H9 (cell line): ENCODE measurements around the gene COL17A1. TPM values are rescaled to one million over a fixed set of nuclear protein-coding genes. Genes with fewer than 3 reads are reported as not detected.

Experiments
- DNase-seq: peaks from one replicate; pipeline ENCODE4 v3.0.0-alpha.2; 2017
- H2AFZ ChIP-seq: one replicate; pipeline ENCODE4 v1.6.1; 2013; ENCODE audit warnings: mild to moderate bottlenecking, low read length, control low read depth, moderate library complexity
- H2AK5ac ChIP-seq: 2 replicates; pipeline ENCODE4 v1.6.1; 2013; ENCODE audit warnings: low read length, control low read depth, mixed read lengths; ENCODE audit not compliant: insufficient read length
- H2BK120ac ChIP-seq: one replicate; pipeline ENCODE4 v1.6.1; 2013; ENCODE audit warnings: low read depth, mild to moderate bottlenecking, low read length, control low read depth, inconsistent platforms; ENCODE audit not compliant: poor library complexity, severe bottlenecking
- H2BK12ac ChIP-seq: 2 replicates; pipeline ENCODE4 v1.6.1; 2013; ENCODE audit warnings: low read length, control low read depth, mixed read lengths, low read depth; ENCODE audit not compliant: insufficient read length
- H2BK15ac ChIP-seq: 2 replicates; pipeline ENCODE4 v1.6.1; 2013; ENCODE audit warnings: low read depth, low read length, control low read depth
- H2BK20ac ChIP-seq: one replicate; pipeline ENCODE4 v1.6.1; 2013; ENCODE audit warnings: low read depth, mild to moderate bottlenecking, low read length, control low read depth, inconsistent platforms; ENCODE audit not compliant: poor library complexity, severe bottlenecking
- H2BK5ac ChIP-seq: 2 replicates; pipeline ENCODE4 v1.6.1; 2013; ENCODE audit warnings: low read length, control low read depth, mixed read lengths; ENCODE audit not compliant: insufficient read length
- H3K14ac ChIP-seq: 2 replicates; pipeline ENCODE4 v1.6.1; 2013; ENCODE audit warnings: low read length, control low read depth; ENCODE audit not compliant: insufficient read depth
- H3K18ac ChIP-seq: 2 replicates; pipeline ENCODE4 v1.6.1; 2013; ENCODE audit warnings: low read depth, mild to moderate bottlenecking, mixed read lengths, low read length, control low read depth; ENCODE audit not compliant: insufficient read length
- H3K23ac ChIP-seq: 2 replicates; pipeline ENCODE4 v1.6.1; 2013; ENCODE audit warnings: low read length, control low read depth, mixed read lengths, low read depth; ENCODE audit not compliant: insufficient read length
- H3K23me2 ChIP-seq: 2 replicates; pipeline ENCODE4 v1.6.1; 2013; ENCODE audit warnings: low read depth, mild to moderate bottlenecking, mixed read lengths, low read length, control low read depth; ENCODE audit not compliant: insufficient read length, poor library complexity, severe bottlenecking
- H3K27ac ChIP-seq: 2 replicates; pipeline ENCODE4 v1.5.1; 2013; ENCODE audit warnings: low read length, control low read depth, mixed read lengths, low read depth; ENCODE audit not compliant: insufficient read length
- H3K27me3 ChIP-seq: 2 replicates; pipeline ENCODE4 v1.6.1; 2013; ENCODE audit warnings: low read length, control low read depth, inconsistent platforms; ENCODE audit not compliant: insufficient read depth
- H3K4ac ChIP-seq: 2 replicates; pipeline ENCODE4 v1.6.1; 2013; ENCODE audit warnings: low read depth, mild to moderate bottlenecking, control low read depth, inconsistent platforms, low read length, moderate library complexity
- H3K4me1 ChIP-seq: 2 replicates; pipeline ENCODE4 v1.6.1; 2013; ENCODE audit warnings: low read length, control low read depth, inconsistent platforms; ENCODE audit not compliant: insufficient read depth
- H3K4me2 ChIP-seq: 2 replicates; pipeline ENCODE4 v1.6.1; 2013; ENCODE audit warnings: low read length, control low read depth, mixed read lengths; ENCODE audit not compliant: insufficient read length, insufficient read depth
- H3K56ac ChIP-seq: 2 replicates; pipeline ENCODE4 v1.6.1; 2013; ENCODE audit warnings: low read depth, mild to moderate bottlenecking, mixed read lengths, low read length, control low read depth; ENCODE audit not compliant: insufficient read length
- H3K79me1 ChIP-seq: 2 replicates; pipeline ENCODE4 v1.6.1; 2013; ENCODE audit warnings: low read depth, mild to moderate bottlenecking, moderate library complexity, low read length, control low read depth, inconsistent platforms; ENCODE audit not compliant: insufficient read depth, poor library complexity, severe bottlenecking
- H3K79me2 ChIP-seq: 2 replicates; pipeline ENCODE4 v1.6.1; 2013; ENCODE audit warnings: low read length, control low read depth, inconsistent platforms; ENCODE audit not compliant: insufficient read depth
- H3K9ac ChIP-seq: 2 replicates; pipeline ENCODE4 v1.6.1; 2013; ENCODE audit warnings: low read length, control low read depth, mixed read lengths; ENCODE audit not compliant: insufficient read length; ENCODE audit errors: extremely low read depth
- H3K9me3 ChIP-seq: one replicate; pipeline ENCODE4 v1.6.1; 2013; ENCODE audit warnings: low read depth, low read length, inconsistent platforms; ENCODE audit not compliant: control insufficient read depth
- H3T11ph ChIP-seq: one replicate; pipeline ENCODE4 v1.6.1; 2013; ENCODE audit warnings: mild to moderate bottlenecking, low read length, control low read depth, inconsistent platforms
- H4K20me1 ChIP-seq: one replicate; pipeline ENCODE4 v1.6.1; 2013; ENCODE audit not compliant: control insufficient read depth, insufficient read length, insufficient read depth
- H4K5ac ChIP-seq: 2 replicates; pipeline ENCODE4 v1.6.1; 2013; ENCODE audit warnings: low read depth, mild to moderate bottlenecking, mixed read lengths, low read length, control low read depth; ENCODE audit not compliant: insufficient read length
- H4K8ac ChIP-seq: replicated peaks from 2 replicates; pipeline ENCODE4 v1.6.1; 2013; ENCODE audit warnings: low read length, control low read depth, mixed read lengths, low read depth; ENCODE audit not compliant: insufficient read length
- H4K91ac ChIP-seq: 2 replicates; pipeline ENCODE4 v1.6.1; 2013; ENCODE audit warnings: low read depth, mild to moderate bottlenecking, moderate library complexity, mixed read lengths, low read length, control low read depth; ENCODE audit not compliant: insufficient read length
- H3K27ac Mint-ChIP-seq, 3 experiments: 2 replicates in 2 of 3; 3 replicates in 1 of 3; pipeline ENCODE4 v1.8.0; 2020 to 2021; ENCODE audit warnings: mixed read lengths in 3 of 3, mild to moderate bottlenecking in 1 of 3, moderate library complexity in 1 of 3
- H3K27me3 Mint-ChIP-seq: 2 replicates; pipeline ENCODE4 v1.8.0; 2021; ENCODE audit warnings: low read depth, mild to moderate bottlenecking, moderate library complexity, mixed read lengths
- H3K36me3 Mint-ChIP-seq, 3 experiments: 2 replicates in 2 of 3; 3 replicates in 1 of 3; pipeline ENCODE4 v1.8.0; 2020 to 2021; ENCODE audit warnings: low read depth in 3 of 3, mixed read lengths in 3 of 3; ENCODE audit not compliant: insufficient read depth in 1 of 3
- H3K4me1 Mint-ChIP-seq, 2 experiments: 2 replicates each; pipeline ENCODE4 v1.8.0; 2020; ENCODE audit warnings: mixed read lengths in 2 of 2
- H3K4me3 Mint-ChIP-seq, 2 experiments: 2 replicates in 1 of 2; 3 replicates in 1 of 2; pipeline ENCODE4 v1.8.0; 2020 to 2021; ENCODE audit warnings: mild to moderate bottlenecking in 2 of 2, mixed read lengths in 2 of 2, moderate library complexity in 1 of 2
- H3K9me3 Mint-ChIP-seq, 2 experiments: 2 replicates in 1 of 2; 3 replicates in 1 of 2; pipeline ENCODE4 v1.8.0; 2020; ENCODE audit warnings: mild to moderate bottlenecking in 2 of 2, mixed read lengths in 2 of 2, moderate library complexity in 1 of 2
- WGBS: extraction: QIAGEN DNeasy Blood & Tissue Kit; methylation state at CpG from one replicate; pipeline ENCODE4 v1.1.7; 2013; ENCODE audit warnings: missing lambda C conversion rate, low lambda C conversion rate, mixed read lengths; ENCODE audit not compliant: insufficient read length; ENCODE audit errors: extremely low coverage; 5-methylcytosine and 5-hydroxymethylcytosine counted together
- total RNA-seq: library from RNA; stranded (reverse); gene quantifications from 2 replicates; pipeline ENCODE4 v1.2.1, GENCODE V29; 2021
- TF ChIP-seq, protein P1 (sequence below): fragments of 200-600 bp; sonication (generic); conservative IDR thresholded peaks from 3 replicates; pipeline ENCODE4 v1.8.0; 2021; ENCODE audit warnings: antibody characterized with exemption, mild to moderate bottlenecking

COL17A1 gene
- total RNA-seq, 1 experiment from 2014 or later: 1.9 TPM

- Histone ChIP-seq H2BK12ac (no peak overlapping the region), H3K14ac (no peak overlapping the region), H3K27ac (no peak overlapping the region), H2BK15ac (no peak overlapping the region), H3K9ac (no peak overlapping the region), H3K9me3 (no peaks in the 10 kb centered on the region), H4K8ac (no peak overlapping the region), H3K79me2 (no peaks in the 10 kb centered on the region), H2AK5ac (no peak overlapping the region), H2BK20ac (no peak overlapping the region), H3K79me1 (no peaks in the 10 kb centered on the region), H4K5ac (no peak overlapping the region), H3K4me2 (no peak overlapping the region), H2BK120ac (no peak overlapping the region), H3K23ac (no peak overlapping the region), H3K27me3 (no peaks in the 10 kb centered on the region; the same call in 1 of the 2 replicates), H3K56ac (no peak overlapping the region), H3K4ac (no peak overlapping the region), H4K20me1 (no peaks in the 10 kb centered on the region), H2AFZ (no peak overlapping the region), H3K18ac (no peak overlapping the region), H4K91ac (no peak overlapping the region), H3K23me2 (no peaks in the 10 kb centered on the region), H3T11ph (no peak overlapping the region), H3K4me1 (peaks cover 10% of the 10 kb centered on the region; the same call in 1 of the 2 replicates), H2BK5ac (no peak overlapping the region)
- no peaks in the 10 kb centered on the region; a peak in 1 of 7 replicates for H3K36me3 Mint-ChIP-seq
- H3K4me1 Mint-ChIP-seq: peaks cover 40 to 49% of the 10 kb centered on the region in 2 experiments
- peaks cover 2% of the 10 kb centered on the region for H3K27me3 Mint-ChIP-seq
- H3K4me3 Mint-ChIP-seq: no peak overlapping the region
- peak overlapping the region; percentile 95 to 96 (median 96); a peak in 6 of 7 replicates for H3K27ac Mint-ChIP-seq
- no CpG with 5 or more reads among the region's 6 CpGs for WGBS
- no peak for DNase-seq
- TF ChIP-seq, protein P1, sequence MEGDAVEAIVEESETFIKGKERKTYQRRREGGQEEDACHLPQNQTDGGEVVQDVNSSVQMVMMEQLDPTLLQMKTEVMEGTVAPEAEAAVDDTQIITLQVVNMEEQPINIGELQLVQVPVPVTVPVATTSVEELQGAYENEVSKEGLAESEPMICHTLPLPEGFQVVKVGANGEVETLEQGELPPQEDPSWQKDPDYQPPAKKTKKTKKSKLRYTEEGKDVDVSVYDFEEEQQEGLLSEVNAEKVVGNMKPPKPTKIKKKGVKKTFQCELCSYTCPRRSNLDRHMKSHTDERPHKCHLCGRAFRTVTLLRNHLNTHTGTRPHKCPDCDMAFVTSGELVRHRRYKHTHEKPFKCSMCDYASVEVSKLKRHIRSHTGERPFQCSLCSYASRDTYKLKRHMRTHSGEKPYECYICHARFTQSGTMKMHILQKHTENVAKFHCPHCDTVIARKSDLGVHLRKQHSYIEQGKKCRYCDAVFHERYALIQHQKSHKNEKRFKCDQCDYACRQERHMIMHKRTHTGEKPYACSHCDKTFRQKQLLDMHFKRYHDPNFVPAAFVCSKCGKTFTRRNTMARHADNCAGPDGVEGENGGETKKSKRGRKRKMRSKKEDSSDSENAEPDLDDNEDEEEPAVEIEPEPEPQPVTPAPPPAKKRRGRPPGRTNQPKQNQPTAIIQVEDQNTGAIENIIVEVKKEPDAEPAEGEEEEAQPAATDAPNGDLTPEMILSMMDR: no peak
- no peaks in the 10 kb centered on the region for H3K9me3 Mint-ChIP-seq
Observed at GRCh38 chr10:104057717-104058116, 28.0 kb downstream of the COL17A1 start.
